PC-9 (cell line): ENCODE measurements around the gene OR52B2. TPM values are rescaled to one million over a fixed set of nuclear protein-coding genes. Genes with fewer than 3 reads are reported as not detected.
"Not testable (repeated sequence)": the region's sequence is repeated elsewhere in the genome, so short reads cannot be mapped to it uniquely, and the experiment has no call there.

Experiments used
- BruUV-seq: library from RNA; stranded (reverse); fragments of 400-500 nt; replicated peaks from 2 replicates; lab custom pipeline; 2021; lab: Mats Ljungman, UMichigan
- CTCF ChIA-PET: fragments of 300-600 bp; sonication (Branson Sonifier 250); formaldehyde crosslinking; loops from one replicate; lab custom pipeline; 2022; ENCODE audit warnings: antibody characterized with exemption; lab: Charles Lee
- POLR2A ChIA-PET: fragments of 300-600 bp; sonication (Branson Sonifier 250); formaldehyde crosslinking; loops from one replicate; lab custom pipeline; 2022; ENCODE audit warnings: antibody characterized with exemption; ENCODE audit not compliant: unreplicated experiment; lab: Charles Lee
- DNase-seq, 2 experiments: peaks; one replicate each; pipeline versions ENCODE4 v3.0.0 to v3.0.0-alpha.2; 2015 to 2022; ENCODE audit warnings: mixed read lengths in 1 of 2
- H2AFZ ChIP-seq: fragments of 200-600 bp; sonication (generic); 2 replicates; pipeline ENCODE4 v1.8.1; 2017; ENCODE audit warnings: antibody characterized with exemption
- H3F3A ChIP-seq: fragments of 200-600 bp; sonication (generic); 2 replicates; pipeline ENCODE4 v1.8.1; 2017; ENCODE audit warnings: antibody characterized with exemption, mild to moderate bottlenecking, low read depth; ENCODE audit not compliant: insufficient read depth
- H3K27ac ChIP-seq: fragments of 200-600 bp; sonication (generic); 2 replicates; pipeline ENCODE4 v1.6.1; 2016; ENCODE audit warnings: mixed run types
- H3K27me3 ChIP-seq: fragments of 200-600 bp; sonication (generic); 2 replicates; pipeline ENCODE4 v1.6.1; 2016; ENCODE audit warnings: low read depth, mixed run types; ENCODE audit not compliant: insufficient read depth
- H3K36me3 ChIP-seq: fragments of 200-600 bp; sonication (generic); 2 replicates; pipeline ENCODE4 v1.6.1; 2016; ENCODE audit warnings: low read depth, mixed run types
- H3K4me1 ChIP-seq: fragments of 200-600 bp; sonication (generic); replicated peaks from 2 replicates; pipeline ENCODE4 v1.6.1; 2016; ENCODE audit warnings: mixed run types; ENCODE audit not compliant: insufficient read depth
- H3K4me2 ChIP-seq: fragments of 200-600 bp; sonication (generic); 2 replicates; pipeline ENCODE4 v1.6.1; 2017; ENCODE audit warnings: mixed run types
- H3K4me3 ChIP-seq: fragments of 200-600 bp; sonication (generic); 2 replicates; pipeline ENCODE4 v1.6.1; 2016; ENCODE audit warnings: mixed run types
- H3K79me2 ChIP-seq: fragments of 200-600 bp; sonication (generic); 2 replicates; pipeline ENCODE4 v1.6.1; 2017; ENCODE audit warnings: low read depth, mixed run types
- H3K9me2 ChIP-seq: fragments of 200-600 bp; sonication (generic); 2 replicates; pipeline ENCODE4 v1.8.1; 2017; ENCODE audit warnings: mild to moderate bottlenecking; ENCODE audit not compliant: insufficient read depth
- H3K9me3 ChIP-seq: fragments of 200-600 bp; sonication (generic); 2 replicates; pipeline ENCODE4 v1.8.1; 2016; ENCODE audit warnings: low read depth; ENCODE audit not compliant: insufficient read depth
- H4K20me1 ChIP-seq: fragments of 200-600 bp; sonication (generic); 2 replicates; pipeline ENCODE4 v1.8.1; 2017; ENCODE audit not compliant: insufficient read depth
- CTCF ChIP-seq: fragments of 200-600 bp; sonication (generic); conservative IDR thresholded peaks from 2 replicates; pipeline ENCODE4 v1.6.1; 2017; ENCODE audit warnings: mixed run types, antibody characterized with exemption, mild to moderate bottlenecking, moderate library complexity
- EZH2 ChIP-seq: fragments of 200-600 bp; sonication (generic); IDR thresholded peaks from 2 replicates; pipeline ENCODE4 v1.8.0; 2017; ENCODE audit warnings: antibody characterized with exemption, low read depth
- intact Hi-C: fragments of 100-400 bp; cut with micrococcal nuclease; formaldehyde crosslinking; loops from one replicate; pipeline ENCODE4 v1.10.0; 2022; ENCODE audit not compliant: unreplicated experiment
- total RNA-seq: library from RNA; stranded (reverse); gene quantifications from 2 replicates; pipeline ENCODE4 v1.2.3, GENCODE V29; 2021

Gene OR52B2
- total RNA-seq, 1 experiment from 2014 or later: not detected

- Histone ChIP-seq H3K4me1 (no peaks in the 10 kb centered on the region), H3K9me3 (no peaks in the 10 kb centered on the region), H3K27me3 (no peaks in the 10 kb centered on the region), H4K20me1 (no peaks in the 10 kb centered on the region), H3K9me2 (no peaks in the 10 kb centered on the region), H3K4me2 (no peak overlapping the region), H3K36me3 (no peaks in the 10 kb centered on the region), H3K4me3 (no peak overlapping the region), H3K79me2 (no peaks in the 10 kb centered on the region), H3F3A (no peaks in the 10 kb centered on the region), H2AFZ (no peak overlapping the region), H3K27ac (no peak overlapping the region)
- TF ChIP-seq EZH2 (no peak), CTCF (no peak)
- POLR2A ChIA-PET: no interaction called here
- CTCF ChIA-PET: no interaction called here
- intact Hi-C loops: no loop called here
- no peak for DNase-seq
- BruUV-seq: no TSS peak
These were observed 18.0 kb downstream of the OR52B2 start for GRCh38 chr11:6152126-6152525.

GRCh38 chr11:6151117-6151516 lies 19.0 kb downstream of the OR52B2 start:
- intact Hi-C loops: no loop called here
- no peak for TF ChIP-seq EZH2
- H3F3A ChIP-seq: no peaks in the 10 kb centered on the region
- no peaks in the 10 kb centered on the region for H3K9me2 ChIP-seq
- BruUV-seq: no TSS peak
- ChIA-PET CTCF (interaction anchor here (0.6 kb wide), 1 partner anchor 71 kb away, joined by 3 read pairs; no protein-coding TSS in a partner anchor), POLR2A (no interaction called here)
- H3K36me3 ChIP-seq: no peaks in the 10 kb centered on the region
- DNase-seq: no peak
- no peak overlapping the region for H3K27ac ChIP-seq
- H3K4me3 ChIP-seq: no peak overlapping the region
- H3K27me3 ChIP-seq: no peaks in the 10 kb centered on the region
- H3K9me3 ChIP-seq: no peaks in the 10 kb centered on the region
- H2AFZ ChIP-seq: no peak overlapping the region
- H3K4me1 ChIP-seq: no peaks in the 10 kb centered on the region
- no peaks in the 10 kb centered on the region for H3K79me2 ChIP-seq
- H4K20me1 ChIP-seq: no peaks in the 10 kb centered on the region
- H3K4me2 ChIP-seq: no peak overlapping the region

- H3K4me3 ChIP-seq, H2AFZ ChIP-seq, CTCF ChIA-PET, H3K9me2 ChIP-seq, intact Hi-C loops, H3K36me3 ChIP-seq, H3K4me2 ChIP-seq, H3F3A ChIP-seq, H3K27me3 ChIP-seq, POLR2A ChIA-PET, BruUV-seq, H3K9me3 ChIP-seq, H4K20me1 ChIP-seq, DNase-seq, H3K79me2 ChIP-seq, H3K4me1 ChIP-seq, H3K27ac ChIP-seq: not testable (repeated sequence)
These were observed 26.4 kb downstream of the OR52B2 start for GRCh38 chr11:6143737-6144136.

- Histone ChIP-seq H3K27ac (no peak overlapping the region), H3K4me3 (no peak overlapping the region), H3K79me2 (no peaks in the 10 kb centered on the region), H3K4me1 (no peaks in the 10 kb centered on the region), H3K36me3 (no peaks in the 10 kb centered on the region), H3K9me3 (no peaks in the 10 kb centered on the region), H3F3A (no peaks in the 10 kb centered on the region), H3K4me2 (no peak overlapping the region), H3K27me3 (no peaks in the 10 kb centered on the region), H4K20me1 (no peaks in the 10 kb centered on the region), H3K9me2 (no peaks in the 10 kb centered on the region), H2AFZ (no peak overlapping the region)
- intact Hi-C loops: no loop called here
- DNase-seq: no peak
- no TSS peak for BruUV-seq
- ChIA-PET CTCF (no interaction called here), POLR2A (no interaction called here)
- TF ChIP-seq CTCF: no peak
- TF ChIP-seq EZH2: no peak
These were observed 27.2 kb downstream of the OR52B2 start for GRCh38 chr11:6142936-6143335.

GRCh38 chr11:6135936-6136335 lies 34.2 kb downstream of the OR52B2 start:
- H3K27me3 ChIP-seq, H3F3A ChIP-seq, DNase-seq, POLR2A ChIA-PET, H3K9me3 ChIP-seq, CTCF ChIA-PET, intact Hi-C loops, H3K79me2 ChIP-seq, BruUV-seq, H4K20me1 ChIP-seq, H3K9me2 ChIP-seq, H3K4me2 ChIP-seq, H3K4me1 ChIP-seq, H2AFZ ChIP-seq, H3K4me3 ChIP-seq, H3K36me3 ChIP-seq, H3K27ac ChIP-seq: not testable (repeated sequence)
